Activated CD4-positive, alpha-beta T cell treated with anti-CD3 and anti-CD28 coated beads, Interleukin-2, amount 10 ng/mL, durations not matched to agents 24 days and 14 days (primary cell): ENCODE results near the gene PTH1R. TPM values are rescaled to one million over a fixed set of nuclear protein-coding genes. Genes with fewer than 3 reads are reported as not detected.

Experiments used
- DNase-seq: peaks from one replicate; pipeline ENCODE4 v3.0.0; 2022
- H3K27ac Mint-ChIP-seq: one replicate; pipeline ENCODE4 v1.8.0; 2022; ENCODE audit warnings: mild to moderate bottlenecking, mixed read lengths
- H3K27me3 Mint-ChIP-seq: one replicate; pipeline ENCODE4 v1.8.0; 2022; ENCODE audit warnings: mixed read lengths
- H3K36me3 Mint-ChIP-seq: one replicate; pipeline ENCODE4 v1.8.0; 2022; ENCODE audit warnings: low read depth, mild to moderate bottlenecking, mixed read lengths
- H3K4me1 Mint-ChIP-seq: one replicate; pipeline ENCODE4 v1.8.0; 2021; ENCODE audit warnings: mixed read lengths
- H3K4me3 Mint-ChIP-seq: one replicate; pipeline ENCODE4 v1.8.0; 2022; ENCODE audit warnings: mild to moderate bottlenecking, moderate library complexity, mixed read lengths
- H3K9me3 Mint-ChIP-seq: one replicate; pipeline ENCODE4 v1.8.0; 2021; ENCODE audit warnings: mixed read lengths
- intact Hi-C: fragments of 100-400 bp; cut with micrococcal nuclease; formaldehyde crosslinking; loops from one replicate; pipeline ENCODE4 v1.15.1; 2023
- total RNA-seq: library from RNA; stranded (reverse); gene quantifications from 2 replicates; pipeline ENCODE4 v1.2.3, GENCODE V29; 2022

Gene PTH1R
- total RNA-seq, 1 donor from 2014 or later, result not detected

- H3K4me1 Mint-ChIP-seq, result no peaks in the 10 kb centered on the region
- no peaks in the 10 kb centered on the region for H3K36me3 Mint-ChIP-seq
- H3K27me3 Mint-ChIP-seq, result no peaks in the 10 kb centered on the region
- DNase-seq, result no peak
- no peaks in the 10 kb centered on the region for H3K9me3 Mint-ChIP-seq
- no peak overlapping the region for H3K4me3 Mint-ChIP-seq
- H3K27ac Mint-ChIP-seq, result no peak overlapping the region
- intact Hi-C loops, result loop anchor here (5.0 kb wide), 2 partner anchors 132 to 507 kb away; no protein-coding TSS in a partner anchor
Measured at GRCh38 chr3:46865031-46865507, 12.5 kb upstream of the PTH1R start.

- Mint-ChIP-seq H3K4me3 (no peak overlapping the region), H3K27ac (no peak overlapping the region), H3K4me1 (no peaks in the 10 kb centered on the region), H3K27me3 (no peaks in the 10 kb centered on the region), H3K36me3 (no peaks in the 10 kb centered on the region), H3K9me3 (no peaks in the 10 kb centered on the region)
- intact Hi-C loops, result loop anchor here (5.0 kb wide), 2 partner anchors 132 to 507 kb away; no protein-coding TSS in a partner anchor
- no peak for DNase-seq
Measured at GRCh38 chr3:46865546-46865945, 12.0 kb upstream of the PTH1R start.

- peaks cover 4% of the 10 kb centered on the region for H3K27me3 Mint-ChIP-seq
Measured at GRCh38 chr3:46866032-46866595, 11.4 kb upstream of the PTH1R start.

GRCh38 chr3:46866720-46867549 is 10.6 kb upstream of the PTH1R start:
- Mint-ChIP-seq H3K9me3 (no peaks in the 10 kb centered on the region), H3K36me3 (no peaks in the 10 kb centered on the region), H3K27ac (no peak overlapping the region), H3K27me3 (peaks cover 4% of the 10 kb centered on the region), H3K4me1 (no peaks in the 10 kb centered on the region), H3K4me3 (no peak overlapping the region)
- intact Hi-C loops, result loop anchor here (1.0 to 5.0 kb wide), 4 partner anchors 28 to 505 kb away; no protein-coding TSS in a partner anchor
- DNase-seq, result peak; percentile 93

More at GRCh38 chr3:46866032-46866595, 11.4 kb upstream of the PTH1R start:
- Mint-ChIP-seq H3K27ac (no peak overlapping the region), H3K36me3 (no peaks in the 10 kb centered on the region), H3K4me1 (no peaks in the 10 kb centered on the region), H3K4me3 (no peak overlapping the region), H3K9me3 (no peaks in the 10 kb centered on the region)
- intact Hi-C loops, result loop anchor here (1.0 to 5.0 kb wide), 4 partner anchors 29 to 506 kb away; no protein-coding TSS in a partner anchor
- DNase-seq, result no peak

GRCh38 chr3:46867550-46867898 is 10.0 kb upstream of the PTH1R start:
- intact Hi-C loops, result loop anchor here (5.0 kb wide), 2 partner anchors 130 to 505 kb away; no protein-coding TSS in a partner anchor
- no peak for DNase-seq
- H3K4me1 Mint-ChIP-seq, result no peaks in the 10 kb centered on the region
- H3K36me3 Mint-ChIP-seq, result no peaks in the 10 kb centered on the region
- H3K4me3 Mint-ChIP-seq, result no peak overlapping the region
- peaks cover 4% of the 10 kb centered on the region for H3K27me3 Mint-ChIP-seq
- no peaks in the 10 kb centered on the region for H3K9me3 Mint-ChIP-seq
- no peak overlapping the region for H3K27ac Mint-ChIP-seq

GRCh38 chr3:46868287-46868686 is 9.2 kb upstream of the PTH1R start:
- H3K27me3 Mint-ChIP-seq, result peaks cover 4% of the 10 kb centered on the region
- intact Hi-C loops, result loop anchor here (5.0 kb wide), 2 partner anchors 129 to 504 kb away; no protein-coding TSS in a partner anchor
- no peak overlapping the region for H3K27ac Mint-ChIP-seq
- no peaks in the 10 kb centered on the region for H3K36me3 Mint-ChIP-seq
- no peak overlapping the region for H3K4me3 Mint-ChIP-seq
- no peaks in the 10 kb centered on the region for H3K9me3 Mint-ChIP-seq
- peaks cover under 1% of the 10 kb centered on the region for H3K4me1 Mint-ChIP-seq
- DNase-seq, result no peak

GRCh38 chr3:46868948-46869347 is 8.6 kb upstream of the PTH1R start:
- intact Hi-C loops, result loop anchor here (5.0 kb wide), 2 partner anchors 128 to 503 kb away; no protein-coding TSS in a partner anchor
- H3K27me3 Mint-ChIP-seq, result peaks cover 7% of the 10 kb centered on the region
- H3K4me3 Mint-ChIP-seq, result no peak overlapping the region
- H3K36me3 Mint-ChIP-seq, result no peaks in the 10 kb centered on the region
- H3K9me3 Mint-ChIP-seq, result no peaks in the 10 kb centered on the region
- H3K4me1 Mint-ChIP-seq, result peaks cover 3% of the 10 kb centered on the region
- H3K27ac Mint-ChIP-seq, result no peak overlapping the region
- DNase-seq, result no peak

GRCh38 chr3:46869440-46869839 is 8.1 kb upstream of the PTH1R start:
- Mint-ChIP-seq H3K4me1 (peaks cover 3% of the 10 kb centered on the region), H3K27me3 (peaks cover 8% of the 10 kb centered on the region), H3K9me3 (no peaks in the 10 kb centered on the region), H3K4me3 (no peak overlapping the region), H3K36me3 (no peaks in the 10 kb centered on the region), H3K27ac (no peak overlapping the region)
- no peak for DNase-seq
- intact Hi-C loops, result loop anchor here (5.0 kb wide), 2 partner anchors 128 to 503 kb away; no protein-coding TSS in a partner anchor

- Mint-ChIP-seq H3K4me3 (no peak overlapping the region), H3K27me3 (peaks cover 12% of the 10 kb centered on the region), H3K27ac (no peak overlapping the region), H3K4me1 (peaks cover 3% of the 10 kb centered on the region), H3K9me3 (no peaks in the 10 kb centered on the region), H3K36me3 (no peaks in the 10 kb centered on the region)
- intact Hi-C loops, result no loop called here
- DNase-seq, result no peak
Measured at GRCh38 chr3:46870651-46871050, 6.9 kb upstream of the PTH1R start.

GRCh38 chr3:46871222-46871621 is 6.3 kb upstream of the PTH1R start:
- Mint-ChIP-seq H3K27me3 (peaks cover 12% of the 10 kb centered on the region), H3K36me3 (no peaks in the 10 kb centered on the region), H3K9me3 (no peaks in the 10 kb centered on the region), H3K27ac (no peak overlapping the region), H3K4me1 (peaks cover 3% of the 10 kb centered on the region), H3K4me3 (no peak overlapping the region)
- intact Hi-C loops, result no loop called here
- no peak for DNase-seq

GRCh38 chr3:46873521-46873920 is 4.0 kb upstream of the PTH1R start:
- no peak for DNase-seq
- Mint-ChIP-seq H3K27ac (no peak overlapping the region), H3K36me3 (no peaks in the 10 kb centered on the region), H3K9me3 (no peaks in the 10 kb centered on the region), H3K27me3 (peaks cover 14% of the 10 kb centered on the region), H3K4me3 (no peak overlapping the region), H3K4me1 (peaks cover 3% of the 10 kb centered on the region)
- intact Hi-C loops, result no loop called here

GRCh38 chr3:46874430-46874829 is 3.1 kb upstream of the PTH1R start:
- no peaks in the 10 kb centered on the region for H3K9me3 Mint-ChIP-seq
- peaks cover 19% of the 10 kb centered on the region for H3K27me3 Mint-ChIP-seq
- peaks cover 3% of the 10 kb centered on the region for H3K4me1 Mint-ChIP-seq
- DNase-seq, result no peak
- H3K27ac Mint-ChIP-seq, result no peak overlapping the region
- H3K36me3 Mint-ChIP-seq, result no peaks in the 10 kb centered on the region
- intact Hi-C loops, result no loop called here
- H3K4me3 Mint-ChIP-seq, result no peak overlapping the region

GRCh38 chr3:46875560-46875959 is 2.0 kb upstream of the PTH1R start:
- Mint-ChIP-seq H3K36me3 (no peaks in the 10 kb centered on the region), H3K4me3 (no peak overlapping the region), H3K4me1 (peaks cover 3% of the 10 kb centered on the region), H3K27me3 (peaks cover 31% of the 10 kb centered on the region), H3K27ac (no peak overlapping the region), H3K9me3 (no peaks in the 10 kb centered on the region)
- intact Hi-C loops, result no loop called here
- no peak for DNase-seq
